Psoas muscle (tissue), 8 donors: ENCODE results near the gene PELI3. TPM values are rescaled to one million over a fixed set of nuclear protein-coding genes. Genes with fewer than 3 reads are reported as not detected.

Source experiments
- ATAC-seq, 4 donors: fragments of 200-7000 bp; cut with Tn5 transposase; one replicate each; pipeline ENCODE4 v1.9.1; 2020; ENCODE audit warnings: moderate library complexity in 3 of 4, mild to moderate bottlenecking in 2 of 4
- DNase-seq, 2 donors: peaks; one replicate each; pipeline ENCODE4 v3.0.0-alpha.2; 2020
- H3K27ac ChIP-seq: fragments of 200-600 bp; one replicate; pipeline ENCODE4 v1.8.0; 2022
- H3K27me3 ChIP-seq, 3 donors: fragments of 200-600 bp in 1 of 3; one replicate each; pipeline versions ENCODE4 v1.6.1 to v1.8.0; 2013 to 2022; ENCODE audit warnings: low read length in 2 of 3, mild to moderate bottlenecking in 2 of 3, moderate library complexity in 1 of 3; ENCODE audit not compliant: insufficient read depth in 3 of 3
- H3K36me3 ChIP-seq, 2 donors: fragments of 200-600 bp in 1 of 2; one replicate each; pipeline versions ENCODE4 v1.6.1 to v1.8.0; 2013 to 2022; ENCODE audit warnings: low read depth in 1 of 2, mild to moderate bottlenecking in 1 of 2, moderate library complexity in 1 of 2; ENCODE audit not compliant: insufficient read depth in 1 of 2
- H3K4me1 ChIP-seq: fragments of 200-600 bp; one replicate; pipeline ENCODE4 v1.8.0; 2022
- H3K4me3 ChIP-seq: fragments of 200-600 bp; one replicate; pipeline ENCODE4 v1.8.0; 2022; ENCODE audit warnings: mild to moderate bottlenecking
- H3K9me3 ChIP-seq: fragments of 200-600 bp; one replicate; pipeline ENCODE4 v1.8.0; 2022
- WGBS, 3 donors: extraction: QIAGEN DNeasy Blood & Tissue Kit; methylation state at CpG; one replicate each; pipeline versions ENCODE4 v1.1.6 to v1.1.7; 2013; 5-methylcytosine and 5-hydroxymethylcytosine counted together
- intact Hi-C, 2 donors: fragments of 100-400 bp; cut with DNase I; formaldehyde crosslinking; loops; one replicate each; pipeline versions ENCODE4 v1.11.0 to v1.14.2; 2022
- polyA plus RNA-seq, 3 donors: library from polyadenylated mRNA; stranded (reverse); fragments of 200-250 nt; gene quantifications; one replicate each; pipeline ENCODE4 v1.2.3, GENCODE V29; 2013
- total RNA-seq, 4 donors: library from RNA; stranded (reverse); fragmentation: NEBNext Ultra II Directional in 2 of 4; extraction: Animal tissue kit (Norgen Biotek cat#: 25700) in 2 of 4; gene quantifications; one replicate each; pipeline versions ENCODE4 v1.2.1 to v1.2.4, GENCODE V29; 2021 to 2023
- TF ChIP-seq, protein P1 (sequence below): fragments of 200-600 bp; IDR thresholded peaks from one replicate; pipeline ENCODE4 v1.8.0; 2022; ENCODE audit warnings: antibody characterized with exemption
- donor health status: healthy with polysubstance abuse.
- donor health status: DM: no; HTN: no; CAD: no; lungs with moderate emphysema.
- donor health status: Bipolar disorder and iron deficiency.
- donor health status: healthy.
- donor health status: DM: yes; HTN: yes; CAD: no.
- donor health status: DM: no; HTN: no; CAD: no.
- donor health status: DM: no; HTN: no; CAD: no.
- donor health status: DM: yes; HTN: yes; CAD: no.

PELI3 gene
- total and polyA plus RNA-seq, 7 donors, result 3.1 to 46.8 (median 13.3) TPM

GRCh38 chr11:66447012-66447411 lies 19.7 kb upstream of the PELI3 start:
- H3K36me3 ChIP-seq, result no peaks in the 10 kb centered on the region
- H3K4me1 ChIP-seq, result no peaks in the 10 kb centered on the region
- DNase-seq (no peak), ATAC-seq (no peak)
- no peak overlapping the region for H3K4me3 ChIP-seq
- H3K9me3 ChIP-seq, result no peaks in the 10 kb centered on the region
- H3K27ac ChIP-seq, result no peak overlapping the region
- no peaks in the 10 kb centered on the region for H3K27me3 ChIP-seq
- TF ChIP-seq, protein P1, sequence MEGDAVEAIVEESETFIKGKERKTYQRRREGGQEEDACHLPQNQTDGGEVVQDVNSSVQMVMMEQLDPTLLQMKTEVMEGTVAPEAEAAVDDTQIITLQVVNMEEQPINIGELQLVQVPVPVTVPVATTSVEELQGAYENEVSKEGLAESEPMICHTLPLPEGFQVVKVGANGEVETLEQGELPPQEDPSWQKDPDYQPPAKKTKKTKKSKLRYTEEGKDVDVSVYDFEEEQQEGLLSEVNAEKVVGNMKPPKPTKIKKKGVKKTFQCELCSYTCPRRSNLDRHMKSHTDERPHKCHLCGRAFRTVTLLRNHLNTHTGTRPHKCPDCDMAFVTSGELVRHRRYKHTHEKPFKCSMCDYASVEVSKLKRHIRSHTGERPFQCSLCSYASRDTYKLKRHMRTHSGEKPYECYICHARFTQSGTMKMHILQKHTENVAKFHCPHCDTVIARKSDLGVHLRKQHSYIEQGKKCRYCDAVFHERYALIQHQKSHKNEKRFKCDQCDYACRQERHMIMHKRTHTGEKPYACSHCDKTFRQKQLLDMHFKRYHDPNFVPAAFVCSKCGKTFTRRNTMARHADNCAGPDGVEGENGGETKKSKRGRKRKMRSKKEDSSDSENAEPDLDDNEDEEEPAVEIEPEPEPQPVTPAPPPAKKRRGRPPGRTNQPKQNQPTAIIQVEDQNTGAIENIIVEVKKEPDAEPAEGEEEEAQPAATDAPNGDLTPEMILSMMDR, result no peak
- intact Hi-C loops, result no loop called here

DNA sequence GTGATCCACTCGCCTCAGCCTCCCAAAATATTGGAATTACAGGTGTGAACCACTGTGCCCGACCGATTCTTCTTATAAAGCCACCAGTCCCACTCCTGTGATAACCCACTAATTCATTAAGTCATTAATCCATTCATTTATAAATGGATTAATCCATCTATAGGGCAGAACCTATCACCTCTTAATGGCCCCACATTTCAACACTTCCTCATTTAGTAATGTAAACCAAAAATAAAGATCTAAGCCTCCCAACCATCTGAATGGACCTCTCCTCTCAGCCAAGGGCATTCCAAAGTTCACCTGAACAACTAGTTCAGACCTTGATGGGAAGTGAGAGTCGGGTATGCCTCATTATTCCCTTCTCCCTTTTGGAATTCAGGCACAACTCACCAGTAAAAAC lies 18.2 kb upstream of the PELI3 start:
- intact Hi-C loops, result no loop called here
- Histone ChIP-seq H3K9me3 (no peaks in the 10 kb centered on the region), H3K27me3 (no peaks in the 10 kb centered on the region), H3K4me1 (no peaks in the 10 kb centered on the region), H3K36me3 (no peaks in the 10 kb centered on the region), H3K27ac (no peak overlapping the region), H3K4me3 (no peak overlapping the region)
- 71 to 79% (median 77%) methylated on average over 4 of the region's 4 CpGs for WGBS, 3 donors
- DNase-seq, result no peak
- no peak for ATAC-seq
- TF ChIP-seq, protein P1, result no peak

DNA sequence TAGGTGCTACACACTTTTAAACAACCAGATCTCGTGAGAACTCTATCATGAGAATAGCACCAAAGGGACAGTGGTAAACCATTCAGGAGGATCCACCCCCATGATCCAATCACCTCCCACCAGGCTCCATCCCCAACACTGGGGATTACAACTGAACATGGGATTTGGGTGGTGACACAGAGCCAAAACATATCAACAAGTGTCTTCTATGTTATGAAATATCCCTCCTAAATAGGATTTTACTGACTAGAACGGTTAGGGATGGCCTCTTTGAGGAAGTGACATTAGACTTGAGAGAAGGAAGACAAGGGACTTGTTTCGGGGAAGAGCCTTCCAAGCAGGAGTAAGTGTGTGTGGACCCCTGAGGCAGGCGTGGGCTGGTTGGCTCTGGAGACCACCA lies 16.1 kb upstream of the PELI3 start:
- Histone ChIP-seq H3K9me3 (no peaks in the 10 kb centered on the region), H3K4me3 (no peak overlapping the region), H3K36me3 (no peaks in the 10 kb centered on the region), H3K27me3 (no peaks in the 10 kb centered on the region), H3K27ac (no peak overlapping the region), H3K4me1 (no peaks in the 10 kb centered on the region)
- intact Hi-C loops, result no loop called here
- WGBS, 3 donors, result 56 to 71% (median 60%) methylated on average over 4 of the region's 4 CpGs
- ATAC-seq (no peak), DNase-seq (no peak)
- TF ChIP-seq, protein P1, result no peak

DNA sequence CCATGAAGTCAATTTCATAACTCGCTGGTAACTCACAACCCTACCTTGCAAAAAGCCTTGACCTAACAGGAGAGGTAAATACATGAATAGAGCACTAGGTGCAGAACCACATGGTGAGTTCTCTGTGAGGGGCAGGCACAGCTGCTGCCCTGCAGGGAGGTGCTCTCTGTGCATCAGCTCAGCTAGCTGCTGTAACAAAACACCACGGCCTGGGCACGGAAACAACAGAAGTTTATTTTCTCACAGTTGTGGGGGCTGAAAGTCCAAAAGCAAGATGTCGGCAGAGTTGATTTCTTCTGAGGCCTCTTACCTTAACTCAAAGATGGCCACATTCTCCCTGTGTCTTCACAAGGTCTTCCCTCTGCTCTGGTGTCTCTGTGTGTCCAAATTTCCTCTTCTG lies 15.0 kb upstream of the PELI3 start:
- intact Hi-C loops, result no loop called here
- H3K36me3 ChIP-seq, result no peaks in the 10 kb centered on the region
- DNase-seq (no peak), ATAC-seq (no peak)
- no peaks in the 10 kb centered on the region for H3K9me3 ChIP-seq
- 57 to 65% (median 63%) methylated on average over 4 of the region's 4 CpGs for WGBS, 3 donors
- H3K27ac ChIP-seq, result no peak overlapping the region
- H3K4me1 ChIP-seq, result no peaks in the 10 kb centered on the region
- H3K27me3 ChIP-seq, result no peaks in the 10 kb centered on the region
- TF ChIP-seq, protein P1, result no peak
- H3K4me3 ChIP-seq, result no peak overlapping the region

DNA sequence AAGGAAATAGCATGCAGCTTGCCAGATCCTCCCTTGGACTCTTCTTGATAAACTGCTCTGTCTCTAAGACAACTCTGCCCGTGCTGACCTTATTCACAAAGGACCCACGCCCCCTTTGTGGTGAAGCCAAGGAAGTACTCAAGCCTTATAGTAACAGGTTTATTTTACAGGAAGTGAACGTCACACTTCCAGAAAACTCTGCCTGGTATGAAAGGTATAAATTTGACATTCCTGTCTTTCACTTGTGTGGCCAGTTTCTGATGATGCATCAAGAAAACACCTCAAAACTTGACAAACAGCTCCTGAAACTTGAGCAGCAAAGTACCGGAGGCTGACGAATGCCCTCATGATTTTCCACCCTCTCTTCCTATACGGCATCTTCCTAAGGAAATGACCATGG lies 12.5 kb upstream of the PELI3 start:
- Histone ChIP-seq H3K27me3 (no peaks in the 10 kb centered on the region), H3K4me1 (no peaks in the 10 kb centered on the region), H3K9me3 (no peaks in the 10 kb centered on the region), H3K4me3 (no peak overlapping the region), H3K36me3 (no peaks in the 10 kb centered on the region), H3K27ac (no peak overlapping the region)
- DNase-seq, result no peak
- ATAC-seq, result no peak
- TF ChIP-seq, protein P1, result no peak
- WGBS, 3 donors, result 20 to 32% (median 31%) methylated on average over 6 of the region's 6 CpGs
- intact Hi-C loops, result no loop called here
